Osteoblast (primary cell): ENCODE measurements around the gene ELAPOR1. TPM values are rescaled to one million over a fixed set of nuclear protein-coding genes. Genes with fewer than 3 reads are reported as not detected.
A peak's percentile ranks its signal among the peaks of the same experiment; 100 is the strongest.

Experiments
- DNase-seq: peaks from one replicate; pipeline ENCODE4 v3.0.0; 2011; ENCODE audit warnings: low spot score, mixed read lengths; ENCODE audit not compliant: insufficient read length; ENCODE audit errors: missing footprints
- H2AFZ ChIP-seq: 2 replicates; pipeline ENCODE4 v1.6.0; 2011; ENCODE audit warnings: mild to moderate bottlenecking, low read length
- H3K27ac ChIP-seq: 2 replicates; pipeline ENCODE4 v1.5.1; 2011; ENCODE audit warnings: mild to moderate bottlenecking, low read depth, low read length, moderate library complexity
- H3K27me3 ChIP-seq: 2 replicates; pipeline ENCODE4 v1.6.0; 2012; ENCODE audit warnings: mild to moderate bottlenecking, control low read depth, inconsistent platforms, low read length, moderate library complexity; ENCODE audit not compliant: insufficient read depth
- H3K36me3 ChIP-seq: 2 replicates; pipeline ENCODE4 v1.5.1; 2011; ENCODE audit warnings: mild to moderate bottlenecking, low read length, control low read depth, moderate library complexity; ENCODE audit not compliant: insufficient read depth
- H3K4me1 ChIP-seq: 2 replicates; pipeline ENCODE4 v1.5.1; 2011; ENCODE audit warnings: mild to moderate bottlenecking, low read length, control low read depth, moderate library complexity; ENCODE audit not compliant: insufficient read depth
- H3K4me2 ChIP-seq: 2 replicates; pipeline ENCODE4 v1.6.0; 2011; ENCODE audit warnings: mild to moderate bottlenecking, low read length; ENCODE audit not compliant: insufficient read depth
- H3K4me3 ChIP-seq: fragments of 200-600 bp; sonication (generic); 3 replicates; pipeline ENCODE4 v1.5.1; 2012; ENCODE audit warnings: mild to moderate bottlenecking, low read length, inconsistent platforms; ENCODE audit not compliant: insufficient read depth
- H3K79me2 ChIP-seq: 2 replicates; pipeline ENCODE4 v1.6.0; 2012; ENCODE audit warnings: mild to moderate bottlenecking, low read length, control low read depth, inconsistent platforms; ENCODE audit not compliant: insufficient read depth
- H3K9me3 ChIP-seq: 2 replicates; pipeline ENCODE4 v1.5.1; 2011; ENCODE audit warnings: low read depth, low read length, control low read depth
- H4K20me1 ChIP-seq: 2 replicates; pipeline ENCODE4 v1.6.0; 2012; ENCODE audit warnings: mild to moderate bottlenecking, low read length, control low read depth; ENCODE audit not compliant: insufficient read depth
- CTCF ChIP-seq: IDR thresholded peaks from 2 replicates; pipeline ENCODE4 v1.5.1; 2011; ENCODE audit warnings: mild to moderate bottlenecking, low read depth, low read length, moderate library complexity; ENCODE audit errors: extremely low read depth
- total RNA-seq: library from RNA; depleted of rRNA; stranded (reverse); fragments of >200 nt; gene quantifications from 2 replicates; pipeline ENCODE4 v1.2.3, GENCODE V29; 2012

ELAPOR1 gene
- total RNA-seq, 1 donor = 0.36 TPM

- H4K20me1 ChIP-seq = peaks cover 33% of the 10 kb centered on the region
- H3K27ac ChIP-seq = no peak overlapping the region
- H3K4me3 ChIP-seq = no peak overlapping the region
- no peak overlapping the region for H3K4me2 ChIP-seq
- no peaks in the 10 kb centered on the region for H3K4me1 ChIP-seq
- TF ChIP-seq CTCF = no peak
- H3K27me3 ChIP-seq = no peaks in the 10 kb centered on the region
- no peaks in the 10 kb centered on the region for H3K9me3 ChIP-seq
- H3K79me2 ChIP-seq = peaks cover 69% of the 10 kb centered on the region
- H3K36me3 ChIP-seq = peaks cover 56% of the 10 kb centered on the region
- no peak overlapping the region for H2AFZ ChIP-seq
- DNase-seq = no peak
Measured at GRCh38 chr1:109069294-109069693, 44.6 kb upstream of the ELAPOR1 start.

- TF ChIP-seq CTCF = no peak
- Histone ChIP-seq H3K79me2 (peaks cover 40% of the 10 kb centered on the region), H3K27ac (peak within 1 kb of the TSS; percentile 95), H3K4me1 (peaks cover 8% of the 10 kb centered on the region), H4K20me1 (peaks cover 7% of the 10 kb centered on the region), H3K9me3 (no peaks in the 10 kb centered on the region), H3K36me3 (peaks cover 11% of the 10 kb centered on the region), H3K4me3 (peak within 1 kb of the TSS; percentile 82), H3K27me3 (no peaks in the 10 kb centered on the region), H2AFZ (peak within 1 kb of the TSS; percentile 85), H3K4me2 (peak within 1 kb of the TSS; percentile 84)
- DNase-seq = peak; percentile 97
Measured at GRCh38 chr1:109075531-109076490, 38.1 kb upstream of the ELAPOR1 start, which contains the start of gene TAF13. TSS of gene TAF13 (minus strand) at chr1:109076003. CDS start at chr1:109075947, 56 bp downstream.

GRCh38 chr1:109078317-109078716 is 35.6 kb upstream of the ELAPOR1 start:
- Histone ChIP-seq H3K27ac (no peak overlapping the region), H3K4me1 (peaks cover 8% of the 10 kb centered on the region), H3K9me3 (no peaks in the 10 kb centered on the region), H3K79me2 (peaks cover 21% of the 10 kb centered on the region), H2AFZ (no peak overlapping the region), H3K36me3 (peaks cover 2% of the 10 kb centered on the region), H3K4me2 (no peak overlapping the region), H3K4me3 (no peak overlapping the region), H3K27me3 (no peaks in the 10 kb centered on the region), H4K20me1 (no peaks in the 10 kb centered on the region)
- DNase-seq = no peak
- no peak for TF ChIP-seq CTCF

GRCh38 chr1:109079240-109079622 is 34.7 kb upstream of the ELAPOR1 start:
- Histone ChIP-seq H3K4me1 (peaks cover 8% of the 10 kb centered on the region), H3K9me3 (no peaks in the 10 kb centered on the region), H3K27ac (no peak overlapping the region), H3K4me3 (no peak overlapping the region), H3K36me3 (no peaks in the 10 kb centered on the region), H2AFZ (no peak overlapping the region), H3K4me2 (no peak overlapping the region), H3K27me3 (no peaks in the 10 kb centered on the region), H3K79me2 (peaks cover 14% of the 10 kb centered on the region), H4K20me1 (no peaks in the 10 kb centered on the region)
- TF ChIP-seq CTCF = no peak
- DNase-seq = no peak
